ENCODE measurements around the gene GALNT5. TPM values are rescaled to one million over a fixed set of nuclear protein-coding genes. Genes with fewer than 3 reads are reported as not detected.
A peak's percentile ranks its signal among the peaks of the same experiment; 100 is the strongest.

GALNT5 gene
- polyA plus RNA-seq, 3 donors, result not detected

DNA sequence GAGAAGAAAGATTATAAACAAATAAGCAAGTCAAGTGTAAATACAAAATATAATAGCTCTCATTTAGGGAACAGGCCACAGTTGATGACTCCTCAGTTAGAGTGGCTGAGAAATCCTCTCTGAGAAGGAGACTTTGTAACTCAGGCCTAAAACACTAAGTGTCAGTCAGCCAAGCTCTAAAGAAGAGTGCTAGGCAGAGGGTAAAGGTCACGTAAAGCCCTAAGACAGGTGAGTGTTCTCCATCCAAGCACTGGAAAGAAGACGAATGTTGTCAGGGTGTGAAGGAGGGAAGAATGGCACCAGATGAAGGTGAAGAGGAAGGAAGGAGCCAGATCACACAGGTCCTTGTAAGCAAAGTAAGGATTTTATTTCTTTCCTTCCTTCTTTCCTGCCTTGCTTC is 43.8 kb downstream of the GALNT5 start:
- WGBS (ENCODE audit: insufficient coverage), result no CpG with 5 or more reads among the region's 2 CpGs
- no peaks in the 10 kb centered on the region for H3K36me3 ChIP-seq (replicated peaks in 1 of 2; ENCODE audit: control insufficient read depth in 1 of 2, insufficient read depth in 2 of 2, low read length in 2 of 2)
- H3K4me1 ChIP-seq (ENCODE audit: control insufficient read depth in 1 of 2, insufficient read depth in 2 of 2, low read length in 2 of 2), result no peaks in the 10 kb centered on the region
- H3K27me3 Mint-ChIP-seq (ENCODE audit: low read depth in 3 of 3), result peaks cover 0 to 4% (median 1%) of the 10 kb centered on the region in 3 donors
- DNase-seq, result no peak
- H3K4me1 Mint-ChIP-seq, result peaks cover 2% of the 10 kb centered on the region
- H3K9me3 Mint-ChIP-seq, result no peaks in the 10 kb centered on the region
- H3K27ac Mint-ChIP-seq, result no peak overlapping the region
- intact Hi-C loops (cut with micrococcal nuclease), result loop anchor here (10.0 kb wide), 2 partner anchors 293 to 703 kb away; no protein-coding TSS in a partner anchor
- H3K79me2 ChIP-seq (ENCODE audit: insufficient read depth, low read length), result no peaks in the 10 kb centered on the region
- no peak overlapping the region for H3K4me2 ChIP-seq (replicated peaks; ENCODE audit: extremely low read depth, low read length, poor library complexity, severe bottlenecking)
- no peak overlapping the region for H3K27ac ChIP-seq (ENCODE audit: low read depth in 1 of 2, low read length in 2 of 2)
- TF ChIP-seq, protein P1, sequence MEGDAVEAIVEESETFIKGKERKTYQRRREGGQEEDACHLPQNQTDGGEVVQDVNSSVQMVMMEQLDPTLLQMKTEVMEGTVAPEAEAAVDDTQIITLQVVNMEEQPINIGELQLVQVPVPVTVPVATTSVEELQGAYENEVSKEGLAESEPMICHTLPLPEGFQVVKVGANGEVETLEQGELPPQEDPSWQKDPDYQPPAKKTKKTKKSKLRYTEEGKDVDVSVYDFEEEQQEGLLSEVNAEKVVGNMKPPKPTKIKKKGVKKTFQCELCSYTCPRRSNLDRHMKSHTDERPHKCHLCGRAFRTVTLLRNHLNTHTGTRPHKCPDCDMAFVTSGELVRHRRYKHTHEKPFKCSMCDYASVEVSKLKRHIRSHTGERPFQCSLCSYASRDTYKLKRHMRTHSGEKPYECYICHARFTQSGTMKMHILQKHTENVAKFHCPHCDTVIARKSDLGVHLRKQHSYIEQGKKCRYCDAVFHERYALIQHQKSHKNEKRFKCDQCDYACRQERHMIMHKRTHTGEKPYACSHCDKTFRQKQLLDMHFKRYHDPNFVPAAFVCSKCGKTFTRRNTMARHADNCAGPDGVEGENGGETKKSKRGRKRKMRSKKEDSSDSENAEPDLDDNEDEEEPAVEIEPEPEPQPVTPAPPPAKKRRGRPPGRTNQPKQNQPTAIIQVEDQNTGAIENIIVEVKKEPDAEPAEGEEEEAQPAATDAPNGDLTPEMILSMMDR (IDR thresholded peaks at IDR 0.05), result no peak
- no peaks in the 10 kb centered on the region for H3K36me3 Mint-ChIP-seq
- no peak overlapping the region for H2AFZ ChIP-seq (ENCODE audit: insufficient read depth, low read depth, low read length, poor library complexity, severe bottlenecking)
- peaks cover 0 to 4% of the 10 kb centered on the region in 2 donors for H3K27me3 ChIP-seq (ENCODE audit: control insufficient read depth in 2 of 2, insufficient read depth in 2 of 2, low read length in 2 of 2)
- H3K4me3 ChIP-seq (replicated peaks in 1 of 3; ENCODE audit: low read depth in 2 of 3, low read length in 3 of 3), result no peak overlapping the region
- no peak overlapping the region for H3K4me3 Mint-ChIP-seq
- H4K20me1 ChIP-seq (ENCODE audit: insufficient read depth, low read length), result no peaks in the 10 kb centered on the region
- H3K9me3 ChIP-seq (replicated peaks in 1 of 2; ENCODE audit: control insufficient read depth in 1 of 2, insufficient read depth in 1 of 2, low read length in 2 of 2), result no peaks in the 10 kb centered on the region
- H3K9ac ChIP-seq (ENCODE audit: insufficient read depth, low read length, poor library complexity, severe bottlenecking), result no peak overlapping the region

GRCh38 chr2:157302492-157303099 is 45.1 kb downstream of the GALNT5 start:
- H3K4me2 ChIP-seq (replicated peaks; ENCODE audit: extremely low read depth, low read length, poor library complexity, severe bottlenecking), result no peak overlapping the region
- intact Hi-C loops (cut with micrococcal nuclease), result loop anchor here (10.0 kb wide), 2 partner anchors 292 to 702 kb away; no protein-coding TSS in a partner anchor
- no peak overlapping the region for H3K27ac Mint-ChIP-seq

More at GRCh38 chr2:157302492-157303099, 45.1 kb downstream of the GALNT5 start:
- Mint-ChIP-seq H3K36me3 (no peaks in the 10 kb centered on the region), H3K27me3 (ENCODE audit: low read depth in 3 of 3) (peaks cover 0 to 4% (median 1%) of the 10 kb centered on the region in 3 donors), H3K4me1 (peaks cover 12% of the 10 kb centered on the region), H3K9me3 (no peaks in the 10 kb centered on the region), H3K4me3 (no peak overlapping the region)
- Histone ChIP-seq H2AFZ (ENCODE audit: insufficient read depth, low read depth, low read length, poor library complexity, severe bottlenecking) (no peak overlapping the region), H3K79me2 (ENCODE audit: insufficient read depth, low read length) (no peaks in the 10 kb centered on the region), H3K27ac (ENCODE audit: low read depth in 1 of 2, low read length in 2 of 2) (no peak overlapping the region), H3K4me3 (replicated peaks in 1 of 3; ENCODE audit: low read depth in 2 of 3, low read length in 3 of 3) (no peak overlapping the region), H3K9me3 (replicated peaks in 1 of 2; ENCODE audit: control insufficient read depth in 1 of 2, insufficient read depth in 1 of 2, low read length in 2 of 2) (no peaks in the 10 kb centered on the region), H3K4me1 (ENCODE audit: control insufficient read depth in 1 of 2, insufficient read depth in 2 of 2, low read length in 2 of 2) (peaks cover 0 to 12% of the 10 kb centered on the region in 2 donors), H4K20me1 (ENCODE audit: insufficient read depth, low read length) (no peaks in the 10 kb centered on the region), H3K36me3 (replicated peaks in 1 of 2; ENCODE audit: control insufficient read depth in 1 of 2, insufficient read depth in 2 of 2, low read length in 2 of 2) (no peaks in the 10 kb centered on the region), H3K27me3 (ENCODE audit: control insufficient read depth in 2 of 2, insufficient read depth in 2 of 2, low read length in 2 of 2) (peaks cover 0 to 4% of the 10 kb centered on the region in 2 donors), H3K9ac (ENCODE audit: insufficient read depth, low read length, poor library complexity, severe bottlenecking) (no peak overlapping the region)
- WGBS (ENCODE audit: insufficient coverage), result 0% methylated on average over 2 of the region's 9 CpGs
- DNase-seq, result peak; percentile 33 to 71 (median 52)
- TF ChIP-seq, protein P1 (IDR thresholded peaks at IDR 0.05), result peak; percentile 90
